ENCODE results near the gene SRD5A3. TPM values are rescaled to one million over a fixed set of nuclear protein-coding genes. Genes with fewer than 3 reads are reported as not detected.

The SRD5A3 gene
- polyA plus RNA-seq, 1 donor = 20.6 TPM

GRCh38 chr4:55393461-55394320, 47.6 kb downstream of the SRD5A3 start:
- H3K4me1 ChIP-seq (ENCODE audit: control insufficient read depth, insufficient read depth, low read length) = peaks cover 17% of the 10 kb centered on the region
- H3K4me3 ChIP-seq (ENCODE audit: low read length) = no peak overlapping the region
- WGBS (ENCODE audit: insufficient coverage, low lambda C conversion rate) = 100% methylated on average over 2 of the region's 4 CpGs
- no peaks in the 10 kb centered on the region for H3K9me3 ChIP-seq (ENCODE audit: control insufficient read depth, low read depth, low read length)
- H3K36me3 ChIP-seq (ENCODE audit: control insufficient read depth, insufficient read depth, low read length) = no peaks in the 10 kb centered on the region
- no peaks in the 10 kb centered on the region for H3K27me3 ChIP-seq (ENCODE audit: control insufficient read depth, insufficient read depth, low read length)
- DNase-seq = no peak
- no peak overlapping the region for H3K27ac ChIP-seq (ENCODE audit: low read length)

- peaks cover 20% of the 10 kb centered on the region for H3K4me1 ChIP-seq (ENCODE audit: control insufficient read depth, insufficient read depth, low read length)
- no CpG with 5 or more reads among the region's 4 CpGs for WGBS (ENCODE audit: insufficient coverage, low lambda C conversion rate)
- no peaks in the 10 kb centered on the region for H3K9me3 ChIP-seq (ENCODE audit: control insufficient read depth, low read depth, low read length)
- DNase-seq = no peak
- H3K4me3 ChIP-seq (ENCODE audit: low read length) = peak overlapping the region; percentile 59
- no peaks in the 10 kb centered on the region for H3K27me3 ChIP-seq (ENCODE audit: control insufficient read depth, insufficient read depth, low read length)
- H3K27ac ChIP-seq (ENCODE audit: low read length) = peak overlapping the region; percentile 90
- H3K36me3 ChIP-seq (ENCODE audit: control insufficient read depth, insufficient read depth, low read length) = no peaks in the 10 kb centered on the region
These were observed 49.1 kb downstream of the SRD5A3 start for GRCh38 chr4:55395218-55395528.

GRCh38 chr4:55395529-55396307, 49.7 kb downstream of the SRD5A3 start, which contains the start of gene TMEM165:
Gene TMEM165 (plus strand): TSS chr4:55395957. CDS start chr4:55396190, 233 bp downstream.
- Histone ChIP-seq H3K27ac (ENCODE audit: low read length) (peak within 1 kb of the TSS; percentile 90), H3K4me1 (ENCODE audit: control insufficient read depth, insufficient read depth, low read length) (peaks cover 20% of the 10 kb centered on the region), H3K4me3 (ENCODE audit: low read length) (peak within 1 kb of the TSS; percentile 59), H3K27me3 (ENCODE audit: control insufficient read depth, insufficient read depth, low read length) (no peaks in the 10 kb centered on the region), H3K9me3 (ENCODE audit: control insufficient read depth, low read depth, low read length) (no peaks in the 10 kb centered on the region), H3K36me3 (ENCODE audit: control insufficient read depth, insufficient read depth, low read length) (no peaks in the 10 kb centered on the region)
- peak; percentile 94 to 97 for DNase-seq
- no CpG with 5 or more reads among the region's 95 CpGs for WGBS (ENCODE audit: insufficient coverage, low lambda C conversion rate)

GRCh38 chr4:55396308-55397125, 50.5 kb downstream of the SRD5A3 start:
- H3K4me1 ChIP-seq (ENCODE audit: control insufficient read depth, insufficient read depth, low read length) = peaks cover 18% of the 10 kb centered on the region
- no peaks in the 10 kb centered on the region for H3K27me3 ChIP-seq (ENCODE audit: control insufficient read depth, insufficient read depth, low read length)
- WGBS (ENCODE audit: insufficient coverage, low lambda C conversion rate) = 0% methylated on average over 1 of the region's 41 CpGs
- no peaks in the 10 kb centered on the region for H3K9me3 ChIP-seq (ENCODE audit: control insufficient read depth, low read depth, low read length)
- H3K27ac ChIP-seq (ENCODE audit: low read length) = peak overlapping the region; percentile 90
- H3K36me3 ChIP-seq (ENCODE audit: control insufficient read depth, insufficient read depth, low read length) = no peaks in the 10 kb centered on the region
- peak; percentile 31 to 74 for DNase-seq
- peak overlapping the region; percentile 59 for H3K4me3 ChIP-seq (ENCODE audit: low read length)

- H3K4me3 ChIP-seq (ENCODE audit: low read length) = peak overlapping the region; percentile 59
- no CpG with 5 or more reads among the region's 7 CpGs for WGBS (ENCODE audit: insufficient coverage, low lambda C conversion rate)
- no peak for DNase-seq
- no peaks in the 10 kb centered on the region for H3K27me3 ChIP-seq (ENCODE audit: control insufficient read depth, insufficient read depth, low read length)
- H3K4me1 ChIP-seq (ENCODE audit: control insufficient read depth, insufficient read depth, low read length) = peaks cover 18% of the 10 kb centered on the region
- H3K9me3 ChIP-seq (ENCODE audit: control insufficient read depth, low read depth, low read length) = no peaks in the 10 kb centered on the region
- H3K36me3 ChIP-seq (ENCODE audit: control insufficient read depth, insufficient read depth, low read length) = no peaks in the 10 kb centered on the region
- H3K27ac ChIP-seq (ENCODE audit: low read length) = peak overlapping the region; percentile 90
These were observed 51.0 kb downstream of the SRD5A3 start for GRCh38 chr4:55397126-55397436.

- Histone ChIP-seq H3K9me3 (ENCODE audit: control insufficient read depth, low read depth, low read length) (no peaks in the 10 kb centered on the region), H3K4me1 (ENCODE audit: control insufficient read depth, insufficient read depth, low read length) (peaks cover 18% of the 10 kb centered on the region), H3K27me3 (ENCODE audit: control insufficient read depth, insufficient read depth, low read length) (no peaks in the 10 kb centered on the region), H3K36me3 (ENCODE audit: control insufficient read depth, insufficient read depth, low read length) (no peaks in the 10 kb centered on the region), H3K4me3 (ENCODE audit: low read length) (peak overlapping the region; percentile 59), H3K27ac (ENCODE audit: low read length) (peak overlapping the region; percentile 90)
- peak; percentile 29 to 52 for DNase-seq
- WGBS (ENCODE audit: insufficient coverage, low lambda C conversion rate) = 47% methylated on average over 5 of the region's 15 CpGs
These were observed 51.7 kb downstream of the SRD5A3 start for GRCh38 chr4:55397520-55398321.

- no peak overlapping the region for H3K4me3 ChIP-seq (ENCODE audit: low read length)
- peak overlapping the region; percentile 5 for H3K27ac ChIP-seq (ENCODE audit: low read length)
- no peaks in the 10 kb centered on the region for H3K27me3 ChIP-seq (ENCODE audit: control insufficient read depth, insufficient read depth, low read length)
- H3K36me3 ChIP-seq (ENCODE audit: control insufficient read depth, insufficient read depth, low read length) = no peaks in the 10 kb centered on the region
- no peaks in the 10 kb centered on the region for H3K9me3 ChIP-seq (ENCODE audit: control insufficient read depth, low read depth, low read length)
- no CpG with 5 or more reads among the region's 1 CpG for WGBS (ENCODE audit: insufficient coverage, low lambda C conversion rate)
- H3K4me1 ChIP-seq (ENCODE audit: control insufficient read depth, insufficient read depth, low read length) = peaks cover 18% of the 10 kb centered on the region
- DNase-seq = peak in 1 of 2 donors; percentile 30
These were observed 52.4 kb downstream of the SRD5A3 start for GRCh38 chr4:55398461-55398860.

- 100% methylated on average over 1 of the region's 3 CpGs for WGBS (ENCODE audit: insufficient coverage, low lambda C conversion rate)
- Histone ChIP-seq H3K4me3 (ENCODE audit: low read length) (no peak overlapping the region), H3K4me1 (ENCODE audit: control insufficient read depth, insufficient read depth, low read length) (peaks cover 18% of the 10 kb centered on the region), H3K9me3 (ENCODE audit: control insufficient read depth, low read depth, low read length) (no peaks in the 10 kb centered on the region), H3K36me3 (ENCODE audit: control insufficient read depth, insufficient read depth, low read length) (peaks cover 2% of the 10 kb centered on the region), H3K27ac (ENCODE audit: low read length) (no peak overlapping the region), H3K27me3 (ENCODE audit: control insufficient read depth, insufficient read depth, low read length) (no peaks in the 10 kb centered on the region)
- peak in 1 of 2 donors; percentile 23 for DNase-seq
These were observed 52.9 kb downstream of the SRD5A3 start for GRCh38 chr4:55398966-55399365.

- WGBS (ENCODE audit: insufficient coverage, low lambda C conversion rate) = no CpG with 5 or more reads among the region's 1 CpG
- H3K27me3 ChIP-seq (ENCODE audit: control insufficient read depth, insufficient read depth, low read length) = no peaks in the 10 kb centered on the region
- no peaks in the 10 kb centered on the region for H3K9me3 ChIP-seq (ENCODE audit: control insufficient read depth, low read depth, low read length)
- H3K4me3 ChIP-seq (ENCODE audit: low read length) = no peak overlapping the region
- H3K27ac ChIP-seq (ENCODE audit: low read length) = no peak overlapping the region
- DNase-seq = no peak
- H3K36me3 ChIP-seq (ENCODE audit: control insufficient read depth, insufficient read depth, low read length) = peaks cover 6% of the 10 kb centered on the region
- peaks cover 18% of the 10 kb centered on the region for H3K4me1 ChIP-seq (ENCODE audit: control insufficient read depth, insufficient read depth, low read length)
These were observed 53.5 kb downstream of the SRD5A3 start for GRCh38 chr4:55399581-55399980.

All from large intestine (tissue), 3 donors.